Astrocyte (in vitro differentiated cells and primary cell): ENCODE results near the gene JUP. TPM values are rescaled to one million over a fixed set of nuclear protein-coding genes. Genes with fewer than 3 reads are reported as not detected.
A peak's percentile ranks its signal among the peaks of the same experiment; 100 is the strongest.

Source experiments
- DNase-seq: peaks from one replicate; pipeline ENCODE4 v3.0.0-alpha.2; 2010; ENCODE audit warnings: low read depth
- FAIRE-seq: peaks from 2 replicates; lab custom pipeline; 2011; peaks lifted over from hg19 to GRCh38; lab: Jason Lieb, UNC
- H2AFZ ChIP-seq: 2 replicates; pipeline ENCODE4 v1.6.0; 2012; ENCODE audit warnings: low read depth, low read length, inconsistent platforms
- H3K27ac ChIP-seq: 2 replicates; pipeline ENCODE4 v1.5.1; 2011; ENCODE audit warnings: low read depth, low read length, inconsistent platforms
- H3K27me3 ChIP-seq: 2 replicates; pipeline ENCODE4 v1.6.0; 2011; ENCODE audit warnings: low read length, inconsistent platforms; ENCODE audit not compliant: insufficient read depth
- H3K36me3 ChIP-seq: 2 replicates; pipeline ENCODE4 v1.5.1; 2011; ENCODE audit warnings: low read length, inconsistent platforms; ENCODE audit not compliant: insufficient read depth
- H3K4me1 ChIP-seq: 2 replicates; pipeline ENCODE4 v1.5.1; 2011; ENCODE audit warnings: low read length, inconsistent platforms; ENCODE audit not compliant: insufficient read depth
- H3K4me2 ChIP-seq: 2 replicates; pipeline ENCODE4 v1.6.0; 2012; ENCODE audit warnings: low read length, inconsistent platforms
- H3K4me3 ChIP-seq: 2 replicates; pipeline ENCODE4 v1.5.1; 2011; ENCODE audit warnings: low read depth, mild to moderate bottlenecking, low read length, inconsistent platforms; ENCODE audit not compliant: insufficient read depth
- H3K79me2 ChIP-seq: 2 replicates; pipeline ENCODE4 v1.6.0; 2012; ENCODE audit warnings: mild to moderate bottlenecking, low read length, inconsistent platforms; ENCODE audit not compliant: insufficient read depth
- H3K9ac ChIP-seq: 2 replicates; pipeline ENCODE4 v1.6.0; 2012; ENCODE audit warnings: mild to moderate bottlenecking, low read length, inconsistent platforms
- H3K9me3 ChIP-seq: 2 replicates; pipeline ENCODE4 v1.5.1; 2012; ENCODE audit warnings: low read depth, mild to moderate bottlenecking, low read length, inconsistent platforms; ENCODE audit not compliant: insufficient read depth
- H4K20me1 ChIP-seq: 2 replicates; pipeline ENCODE4 v1.6.0; 2012; ENCODE audit warnings: low read length, inconsistent platforms; ENCODE audit not compliant: insufficient read depth
- H3K27ac Mint-ChIP-seq: one replicate; pipeline ENCODE4 v1.8.0; 2021; ENCODE audit warnings: mild to moderate bottlenecking, mixed read lengths; ENCODE audit not compliant: unreplicated experiment
- H3K27me3 Mint-ChIP-seq: one replicate; pipeline ENCODE4 v1.8.0; 2021; ENCODE audit warnings: low read depth, mixed read lengths; ENCODE audit not compliant: unreplicated experiment
- H3K36me3 Mint-ChIP-seq: one replicate; pipeline ENCODE4 v1.8.0; 2021; ENCODE audit warnings: low read depth, mixed read lengths; ENCODE audit not compliant: unreplicated experiment
- H3K4me1 Mint-ChIP-seq: one replicate; pipeline ENCODE4 v1.8.0; 2021; ENCODE audit warnings: low read depth, mixed read lengths; ENCODE audit not compliant: unreplicated experiment
- H3K4me3 Mint-ChIP-seq: one replicate; pipeline ENCODE4 v1.8.0; 2021; ENCODE audit warnings: mild to moderate bottlenecking, moderate library complexity, mixed read lengths; ENCODE audit not compliant: unreplicated experiment
- H3K9me3 Mint-ChIP-seq: one replicate; pipeline ENCODE4 v1.8.0; 2021; ENCODE audit warnings: mild to moderate bottlenecking, mixed read lengths; ENCODE audit not compliant: unreplicated experiment
- EZH2 ChIP-seq: IDR thresholded peaks from 2 replicates; pipeline ENCODE4 v1.6.1; 2012; ENCODE audit warnings: mild to moderate bottlenecking, low read length, inconsistent platforms; ENCODE audit not compliant: insufficient read depth
- total RNA-seq: library from RNA; stranded (reverse); gene quantifications from 2 replicates; pipeline ENCODE4 v1.2.1, GENCODE V29; 2021
- TF ChIP-seq, protein P1 (sequence below): IDR thresholded peaks from 2 replicates; pipeline ENCODE4 v1.5.1; 2011; ENCODE audit warnings: low read depth, mild to moderate bottlenecking, inconsistent platforms, low read length, moderate library complexity; ENCODE audit not compliant: insufficient read depth

The JUP gene
- total RNA-seq, 1 donor from 2014 or later = 236 TPM

- H3K27me3 Mint-ChIP-seq = no peaks in the 10 kb centered on the region
- H3K4me1 ChIP-seq = no peaks in the 10 kb centered on the region
- no peak overlapping the region for H3K4me3 ChIP-seq
- H3K27ac ChIP-seq = no peak overlapping the region
- FAIRE-seq (no peak), DNase-seq (no peak)
- peaks cover 33% of the 10 kb centered on the region for H3K36me3 Mint-ChIP-seq
- H3K9ac ChIP-seq = no peak overlapping the region
- no peak overlapping the region for H2AFZ ChIP-seq
- H3K27me3 ChIP-seq = no peaks in the 10 kb centered on the region
- TF ChIP-seq, protein P1, sequence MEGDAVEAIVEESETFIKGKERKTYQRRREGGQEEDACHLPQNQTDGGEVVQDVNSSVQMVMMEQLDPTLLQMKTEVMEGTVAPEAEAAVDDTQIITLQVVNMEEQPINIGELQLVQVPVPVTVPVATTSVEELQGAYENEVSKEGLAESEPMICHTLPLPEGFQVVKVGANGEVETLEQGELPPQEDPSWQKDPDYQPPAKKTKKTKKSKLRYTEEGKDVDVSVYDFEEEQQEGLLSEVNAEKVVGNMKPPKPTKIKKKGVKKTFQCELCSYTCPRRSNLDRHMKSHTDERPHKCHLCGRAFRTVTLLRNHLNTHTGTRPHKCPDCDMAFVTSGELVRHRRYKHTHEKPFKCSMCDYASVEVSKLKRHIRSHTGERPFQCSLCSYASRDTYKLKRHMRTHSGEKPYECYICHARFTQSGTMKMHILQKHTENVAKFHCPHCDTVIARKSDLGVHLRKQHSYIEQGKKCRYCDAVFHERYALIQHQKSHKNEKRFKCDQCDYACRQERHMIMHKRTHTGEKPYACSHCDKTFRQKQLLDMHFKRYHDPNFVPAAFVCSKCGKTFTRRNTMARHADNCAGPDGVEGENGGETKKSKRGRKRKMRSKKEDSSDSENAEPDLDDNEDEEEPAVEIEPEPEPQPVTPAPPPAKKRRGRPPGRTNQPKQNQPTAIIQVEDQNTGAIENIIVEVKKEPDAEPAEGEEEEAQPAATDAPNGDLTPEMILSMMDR = no peak
- TF ChIP-seq EZH2 = no peak
- H3K79me2 ChIP-seq = no peaks in the 10 kb centered on the region
- H3K4me2 ChIP-seq = no peak overlapping the region
- peak overlapping the region; percentile 50 for H3K27ac Mint-ChIP-seq
- peaks cover 16% of the 10 kb centered on the region for H4K20me1 ChIP-seq
- no peaks in the 10 kb centered on the region for H3K9me3 Mint-ChIP-seq
- H3K4me3 Mint-ChIP-seq = no peak overlapping the region
- H3K36me3 ChIP-seq = peaks cover 9% of the 10 kb centered on the region
- H3K9me3 ChIP-seq = no peaks in the 10 kb centered on the region
- H3K4me1 Mint-ChIP-seq = no peaks in the 10 kb centered on the region
These were observed 23.2 kb downstream of the JUP start for GRCh38 chr17:41763327-41763726.

GRCh38 chr17:41762841-41763240 lies 23.7 kb downstream of the JUP start:
- FAIRE-seq (no peak), DNase-seq (no peak)
- Histone ChIP-seq H2AFZ (no peak overlapping the region), H3K27ac (no peak overlapping the region), H3K9me3 (no peaks in the 10 kb centered on the region), H3K27me3 (no peaks in the 10 kb centered on the region), H3K4me3 (no peak overlapping the region), H3K4me2 (no peak overlapping the region), H3K9ac (no peak overlapping the region), H3K36me3 (peaks cover 14% of the 10 kb centered on the region), H3K4me1 (no peaks in the 10 kb centered on the region), H4K20me1 (peaks cover 17% of the 10 kb centered on the region), H3K79me2 (no peaks in the 10 kb centered on the region)
- Mint-ChIP-seq H3K9me3 (no peaks in the 10 kb centered on the region), H3K27ac (no peak overlapping the region), H3K4me3 (no peak overlapping the region), H3K36me3 (peaks cover 37% of the 10 kb centered on the region), H3K27me3 (no peaks in the 10 kb centered on the region), H3K4me1 (no peaks in the 10 kb centered on the region)
- TF ChIP-seq EZH2 = no peak
- TF ChIP-seq, protein P1 = no peak

DNA sequence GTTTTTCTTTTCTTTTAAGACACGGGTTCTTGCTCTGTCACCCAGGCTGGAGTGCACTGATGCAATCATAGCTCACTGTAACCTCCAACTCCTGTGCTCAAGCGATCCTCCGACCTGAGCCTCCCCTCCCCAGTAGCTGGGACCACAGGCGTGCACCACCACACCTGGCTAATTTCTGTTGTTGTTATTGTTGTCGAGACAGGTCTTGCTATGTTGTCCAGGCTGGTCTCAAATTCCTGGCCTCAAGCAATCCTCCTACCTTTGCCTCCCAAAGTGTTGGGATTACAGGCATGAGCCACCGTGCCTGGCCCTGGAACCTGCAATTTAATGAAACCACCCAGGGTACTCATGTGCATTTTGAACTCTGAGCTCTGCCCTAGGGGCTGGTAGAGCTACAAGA lies 24.1 kb downstream of the JUP start:
- DNase-seq (no peak), FAIRE-seq (no peak)
- H3K9ac ChIP-seq = no peak overlapping the region
- no peak overlapping the region for H2AFZ ChIP-seq
- H3K36me3 Mint-ChIP-seq = peaks cover 38% of the 10 kb centered on the region
- H3K4me2 ChIP-seq = no peak overlapping the region
- H3K9me3 Mint-ChIP-seq = no peaks in the 10 kb centered on the region
- peaks cover 17% of the 10 kb centered on the region for H4K20me1 ChIP-seq
- no peak overlapping the region for H3K4me3 ChIP-seq
- H3K36me3 ChIP-seq = peaks cover 16% of the 10 kb centered on the region
- H3K4me1 Mint-ChIP-seq = no peaks in the 10 kb centered on the region
- H3K79me2 ChIP-seq = no peaks in the 10 kb centered on the region
- H3K27me3 ChIP-seq = no peaks in the 10 kb centered on the region
- no peak overlapping the region for H3K27ac ChIP-seq
- TF ChIP-seq EZH2 = no peak
- TF ChIP-seq, protein P1 = no peak
- no peak overlapping the region for H3K27ac Mint-ChIP-seq
- no peaks in the 10 kb centered on the region for H3K27me3 Mint-ChIP-seq
- no peaks in the 10 kb centered on the region for H3K4me1 ChIP-seq
- H3K4me3 Mint-ChIP-seq = no peak overlapping the region
- H3K9me3 ChIP-seq = no peaks in the 10 kb centered on the region
